HG03095 (cell line): Measurements from ENCODE around the gene PRKAR1A.

Experiments
- ATAC-seq: cut with Tn5 transposase; IDR thresholded peaks from one replicate; pipeline ENCODE4 v1.9.1; 2021; ENCODE audit warnings: moderate library complexity; ENCODE audit not compliant: unreplicated experiment

Gene PRKAR1A

GRCh38 chr17:68541816-68542215 lies 29.6 kb downstream of the PRKAR1A start:
- no peak for ATAC-seq

DNA sequence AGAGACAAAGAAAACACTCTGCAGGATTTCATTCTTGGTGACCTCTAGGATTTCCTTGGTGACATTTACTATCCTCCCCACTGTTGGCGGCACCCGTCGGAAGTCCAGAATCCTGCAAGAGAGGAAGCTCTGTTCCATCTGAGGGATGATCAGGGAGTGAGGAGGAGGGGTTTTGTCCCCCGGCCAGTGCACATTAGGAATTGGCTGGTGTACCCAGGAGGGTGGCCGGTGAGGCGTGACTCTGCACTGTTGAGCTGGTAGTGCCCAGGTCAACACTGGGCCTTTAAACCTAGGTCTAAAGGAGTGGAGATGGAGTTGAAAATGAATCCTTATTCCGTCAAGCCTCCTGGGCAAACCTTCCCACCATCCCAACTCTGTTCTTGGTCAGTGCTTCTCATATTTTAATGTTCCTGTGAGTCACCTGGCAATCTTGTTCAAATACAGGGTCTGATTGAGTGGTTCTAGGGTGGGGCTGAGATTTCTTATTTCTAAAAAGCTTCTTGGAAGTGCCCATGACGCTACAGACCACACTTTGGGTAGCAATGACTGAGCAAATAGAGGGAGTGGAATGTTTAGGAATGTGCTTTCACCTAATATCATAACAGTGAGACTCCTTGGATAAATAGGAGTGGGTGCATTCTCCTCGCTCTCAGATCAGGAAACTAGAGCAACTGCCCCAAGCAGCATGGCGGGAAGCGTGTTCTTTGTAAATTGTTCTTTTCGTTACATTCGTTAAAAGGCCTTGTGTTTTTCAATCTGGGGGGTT lies 30.7 kb downstream of the PRKAR1A start:
- no peak for ATAC-seq

DNA sequence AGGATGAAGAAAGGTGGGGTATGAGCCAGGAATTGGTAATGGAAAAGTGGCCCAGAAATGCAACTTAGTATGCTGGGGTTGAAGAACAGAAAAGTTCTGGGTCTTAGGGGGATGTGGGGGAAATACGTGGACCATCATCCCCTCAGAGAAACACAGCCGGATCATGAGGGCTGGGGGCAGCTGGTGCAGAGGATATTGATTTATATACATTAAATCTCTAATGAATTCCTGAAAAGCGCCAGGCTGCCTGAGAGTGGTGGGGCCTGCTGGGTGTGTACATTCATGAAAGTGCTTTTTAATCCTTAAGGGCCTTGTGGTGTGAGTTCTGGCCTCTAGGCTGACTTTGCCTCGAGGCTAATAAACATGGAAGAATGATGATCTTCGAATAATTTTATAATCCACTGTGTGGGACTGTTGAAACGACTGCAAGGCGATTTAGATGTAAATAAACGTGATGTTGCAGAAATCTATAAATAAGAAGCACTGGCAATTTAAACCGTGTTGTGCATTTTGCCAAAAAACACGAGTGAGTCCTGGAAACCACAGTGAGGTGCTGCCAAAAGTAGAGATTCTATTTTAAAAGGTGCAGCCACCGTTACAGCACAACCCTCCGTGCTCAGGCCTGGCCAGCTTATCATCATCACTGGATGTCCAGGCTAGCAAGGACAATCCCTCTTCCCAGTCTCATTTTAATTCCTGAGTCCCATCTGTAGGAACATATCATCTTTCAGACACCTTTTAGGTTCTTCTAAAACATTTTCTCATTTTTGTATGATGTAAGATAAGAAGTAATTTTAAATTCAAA lies 32.1 kb downstream of the PRKAR1A start:
- ATAC-seq: no peak

DNA sequence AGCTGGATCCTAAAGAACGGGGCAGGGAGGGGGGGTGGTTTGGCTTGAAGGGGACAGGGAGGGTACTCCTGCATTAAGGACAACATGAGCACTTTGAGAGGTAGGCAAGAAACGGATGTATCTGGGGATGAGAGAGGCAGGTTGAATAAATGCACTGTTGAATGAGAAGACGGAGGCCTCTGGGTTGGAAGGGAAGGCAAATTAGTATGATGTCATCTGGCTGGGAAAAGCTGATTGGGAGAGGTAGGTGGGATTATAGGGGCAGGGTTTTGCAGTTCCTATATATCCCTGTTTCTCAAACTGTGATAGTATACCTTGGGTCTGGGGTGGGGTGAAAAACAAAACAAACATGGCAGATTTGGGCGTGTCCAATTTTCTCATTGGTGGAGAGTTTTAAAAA lies 44.3 kb downstream of the PRKAR1A start:
- no peak for ATAC-seq

- ATAC-seq: no peak
Observed at GRCh38 chr17:68559316-68559715, 47.1 kb downstream of the PRKAR1A start.

DNA sequence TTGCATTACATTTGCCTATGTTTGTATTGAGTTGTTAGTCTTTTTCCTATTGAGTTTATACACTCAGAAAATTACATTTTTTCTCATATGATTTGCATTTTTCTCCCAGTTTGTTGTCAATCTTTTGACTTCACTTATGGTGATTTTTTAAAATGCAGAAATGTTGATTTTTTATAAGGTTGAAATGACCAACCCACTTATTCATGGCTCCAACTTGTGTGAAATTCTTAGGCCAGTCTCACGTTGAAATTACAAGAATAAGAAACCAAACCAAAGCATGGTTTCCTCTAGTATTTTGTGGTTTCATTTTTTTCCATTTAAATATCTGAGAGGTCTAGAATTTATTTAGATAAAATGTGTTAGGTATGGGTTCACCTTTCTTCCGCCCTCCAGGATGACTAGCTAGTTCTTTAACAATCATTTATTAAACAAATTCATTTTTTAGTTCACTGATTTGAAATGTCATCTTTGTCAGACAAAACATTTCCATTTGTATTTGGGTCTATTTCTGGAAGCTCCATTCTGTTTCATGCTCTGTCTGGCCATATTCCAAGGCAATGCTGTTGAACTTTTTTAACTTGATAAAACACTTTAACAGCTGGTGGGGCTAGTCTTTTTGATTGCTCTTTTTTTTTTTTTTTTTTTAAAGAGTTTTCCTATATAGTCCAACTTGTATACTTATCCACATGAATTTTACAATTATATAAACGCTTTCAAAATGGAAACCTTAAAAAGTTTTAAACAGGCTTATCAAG lies 48.9 kb downstream of the PRKAR1A start:
- no peak for ATAC-seq

DNA sequence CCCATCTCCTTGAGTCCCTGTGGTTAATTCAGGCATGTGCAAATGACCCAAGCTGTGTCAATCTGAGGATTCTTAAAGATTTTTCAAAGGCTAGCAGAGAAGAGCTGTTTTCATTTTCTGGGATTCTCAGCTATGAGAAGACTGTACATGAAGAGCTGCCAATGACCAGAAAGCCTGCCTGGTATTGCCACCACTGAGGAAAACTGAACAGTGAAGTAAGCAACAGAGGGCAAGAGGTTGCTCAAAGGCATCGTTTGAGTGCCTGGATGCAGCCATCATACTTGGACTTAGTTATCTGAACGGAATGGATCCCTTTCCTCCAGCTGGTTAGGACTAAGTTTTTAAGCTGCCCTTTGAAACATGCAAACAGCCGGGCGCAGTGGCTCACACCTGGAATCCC lies 50.5 kb downstream of the PRKAR1A start:
- ATAC-seq: no peak

DNA sequence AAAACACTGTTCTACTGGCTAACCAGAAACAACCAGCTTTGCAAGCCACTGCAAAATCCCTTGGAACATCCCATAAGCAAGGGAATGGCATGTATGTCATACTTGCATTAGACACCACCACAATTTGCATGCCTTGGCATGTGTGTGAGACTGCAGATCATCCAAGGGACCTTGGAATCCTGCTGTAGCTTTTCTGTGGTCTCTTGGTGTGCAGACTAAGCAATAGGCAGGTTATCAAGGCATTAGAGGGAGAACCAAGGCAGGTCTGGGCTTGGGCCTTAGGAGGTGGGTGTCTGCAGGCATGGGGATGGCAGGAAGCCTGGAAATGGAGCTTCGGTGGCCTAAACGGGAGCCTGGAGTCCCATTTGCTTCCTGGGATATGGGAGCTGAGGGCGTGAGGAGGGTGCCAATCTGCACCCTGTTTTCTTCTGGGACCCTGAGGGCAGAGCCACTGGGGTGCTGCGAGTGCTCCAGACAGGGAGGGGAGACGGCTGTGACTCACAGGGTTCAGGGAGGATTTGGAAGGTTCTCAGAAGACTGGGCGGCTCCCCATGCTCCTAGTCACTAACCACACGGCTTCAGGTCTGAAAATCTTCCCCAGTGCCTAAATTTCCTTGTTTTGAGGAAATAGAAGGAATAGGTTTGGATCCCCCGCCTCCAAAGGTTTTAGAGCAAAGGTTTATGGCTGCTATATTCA lies 52.3 kb downstream of the PRKAR1A start:
- ATAC-seq: no peak

GRCh38 chr17:68565661-68566441 lies 53.6 kb downstream of the PRKAR1A start:
- no peak for ATAC-seq

- ATAC-seq: no peak
Observed at GRCh38 chr17:68566442-68566738, 54.2 kb downstream of the PRKAR1A start.

GRCh38 chr17:68567035-68567434 lies 54.8 kb downstream of the PRKAR1A start:
- ATAC-seq: no peak

GRCh38 chr17:68567581-68567980 lies 55.4 kb downstream of the PRKAR1A start:
- no peak for ATAC-seq

DNA sequence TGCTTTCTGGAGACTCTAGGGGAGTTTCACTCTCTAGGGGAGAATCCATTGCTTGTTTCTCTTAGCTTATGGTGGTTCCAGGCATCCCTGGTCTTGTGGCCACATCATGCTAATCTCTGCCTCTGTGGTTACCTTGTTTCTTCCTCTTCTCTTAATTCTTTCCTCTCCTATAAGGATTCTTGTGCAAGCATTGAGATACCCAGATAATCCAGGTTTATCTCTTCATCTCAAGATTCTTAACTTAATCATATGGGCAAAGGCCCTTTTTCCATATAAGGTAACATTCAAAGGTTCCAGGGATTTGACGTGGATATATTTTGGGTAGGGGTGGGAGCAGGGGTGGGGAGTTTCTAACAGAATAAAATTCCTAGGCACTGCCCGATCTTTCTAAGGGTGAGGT lies 56.4 kb downstream of the PRKAR1A start:
- no peak for ATAC-seq

DNA sequence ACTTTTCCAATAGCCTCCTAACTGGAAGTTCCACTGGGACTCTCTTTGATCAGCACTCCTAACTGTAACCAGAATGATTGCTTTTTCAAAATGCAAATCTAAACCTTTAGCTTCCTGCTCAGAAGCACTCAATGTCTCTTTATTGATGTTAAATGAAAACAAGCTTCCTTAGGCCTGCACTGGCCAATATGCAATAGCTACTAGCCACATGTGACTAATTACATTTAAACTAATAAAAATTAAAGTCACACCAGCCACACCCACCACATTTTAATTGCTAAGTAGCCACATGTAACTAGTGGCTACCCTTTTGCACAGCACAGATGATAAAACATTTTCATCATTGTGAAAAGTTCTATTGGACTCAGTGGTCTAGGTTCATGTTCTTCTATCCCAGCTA lies 57.1 kb downstream of the PRKAR1A start:
- no peak for ATAC-seq

GRCh38 chr17:68570526-68570925 lies 58.3 kb downstream of the PRKAR1A start:
- no peak for ATAC-seq

GRCh38 chr17:68572138-68572842 lies 60.1 kb downstream of the PRKAR1A start:
- ATAC-seq: no peak

- no peak for ATAC-seq
Observed at GRCh38 chr17:68573338-68573737, 61.1 kb downstream of the PRKAR1A start.

GRCh38 chr17:68576137-68576536 lies 63.9 kb downstream of the PRKAR1A start:
- no peak for ATAC-seq

DNA sequence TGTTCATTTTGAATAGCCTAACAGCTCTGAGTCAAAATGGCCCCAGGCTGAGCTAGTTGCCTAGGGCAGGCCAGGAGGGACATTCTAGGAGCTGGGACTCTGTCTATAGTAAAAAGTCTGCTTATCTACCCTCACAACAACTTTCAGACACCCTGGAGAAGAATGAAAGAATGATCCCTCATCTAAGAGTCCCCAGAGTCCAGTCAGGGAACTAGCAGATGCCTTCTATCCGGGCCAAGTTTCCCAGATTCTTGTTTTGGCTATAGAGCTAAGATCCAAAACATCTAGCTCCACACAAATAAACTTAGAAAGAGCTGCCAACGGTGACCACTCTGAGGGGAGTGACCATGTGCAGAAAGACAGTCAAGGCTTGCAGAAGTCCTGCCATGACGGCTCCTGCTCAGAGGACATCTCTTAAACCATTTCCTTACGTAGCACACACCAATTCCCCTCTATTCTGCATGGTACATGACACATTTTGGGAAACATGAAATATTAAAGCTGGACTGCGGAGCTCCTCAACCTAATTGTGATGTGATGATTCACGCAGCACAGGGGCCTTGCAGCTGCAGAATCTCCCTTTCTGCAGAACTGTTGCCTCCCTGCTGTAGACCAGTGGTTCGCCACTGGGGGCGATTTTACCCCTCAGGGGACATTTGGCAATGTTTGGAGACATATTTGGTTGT lies 64.7 kb downstream of the PRKAR1A start:
- no peak for ATAC-seq
